ENCODE measurements around the gene PAPPA. TPM values are rescaled to one million over a fixed set of nuclear protein-coding genes. Genes with fewer than 3 reads are reported as not detected.

The PAPPA gene
- total and polyA plus RNA-seq, 2 of the 8 experiments (the other 6 are each of a cell fraction or from before 2014, with no cell fraction given), result 0.18 to 0.63 TPM

DNA sequence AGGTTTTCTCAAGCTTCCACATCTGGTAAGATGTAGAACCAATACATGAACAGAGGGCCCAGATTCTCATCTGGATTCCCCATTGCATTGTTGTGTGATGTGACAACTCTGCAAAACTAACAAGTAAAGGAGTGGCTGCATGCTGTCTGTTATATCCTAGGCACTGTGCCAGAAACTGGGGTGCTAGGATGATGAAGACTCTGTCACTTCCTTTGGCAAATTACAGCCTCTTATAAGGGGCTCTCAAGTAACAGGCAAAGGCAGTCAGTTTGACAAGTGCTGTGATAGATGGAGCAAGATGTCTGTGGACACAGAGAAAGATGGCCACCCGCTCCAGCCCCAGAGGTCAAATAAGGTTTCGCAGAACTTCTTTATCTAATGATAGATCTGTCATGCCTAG, 115.7 kb downstream of the PAPPA start (continued):
- TF ChIP-seq YY1 (IDR thresholded peaks at IDR 0.05; ENCODE audit: low read depth, low read length) (no peak), HDAC6 (IDR thresholded peaks at IDR 0.05; ENCODE audit: low read depth, low read length) (no peak)

Measured in H1 (cell line).